ENCODE results near the gene CDK16. TPM values are rescaled to one million over a fixed set of nuclear protein-coding genes. Genes with fewer than 3 reads are reported as not detected.

CDK16 gene
- total RNA-seq, 1 donor from 2014 or later, result 38.6 TPM

DNA sequence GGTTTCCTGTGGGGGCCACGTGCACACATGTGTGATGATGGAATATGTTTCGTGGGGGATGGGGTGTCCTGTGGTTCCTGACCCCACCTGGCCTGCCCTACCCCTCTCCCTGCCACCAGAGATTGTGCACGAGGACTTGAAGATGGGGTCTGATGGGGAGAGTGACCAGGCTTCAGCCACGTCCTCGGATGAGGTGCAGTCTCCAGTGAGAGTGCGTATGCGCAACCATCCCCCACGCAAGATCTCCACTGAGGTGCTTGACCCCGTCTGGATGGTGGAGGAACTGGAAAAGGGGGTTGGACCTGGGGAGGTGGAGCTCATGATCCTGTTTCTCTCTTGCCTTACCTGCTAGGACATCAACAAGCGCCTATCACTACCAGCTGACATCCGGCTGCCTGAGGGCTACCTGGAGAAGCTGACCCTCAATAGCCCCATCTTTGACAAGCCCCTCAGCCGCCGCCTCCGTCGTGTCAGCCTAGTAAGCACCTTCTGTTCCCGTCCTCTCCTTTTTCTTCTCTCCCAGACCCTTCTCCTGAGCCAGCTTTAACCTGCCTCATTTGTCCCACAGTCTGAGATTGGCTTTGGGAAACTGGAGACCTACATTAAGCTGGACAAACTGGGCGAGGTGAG, 5.9 kb downstream of the CDK16 start:
- H3K4me1 ChIP-seq (ENCODE audit: control insufficient read depth in 3 of 3, insufficient read depth in 3 of 3, low read length in 3 of 3), result peaks cover 11 to 17% (median 16%) of the 10 kb centered on the region in 3 donors
- no peak overlapping the region for H3K9ac ChIP-seq (ENCODE audit: low read depth in 1 of 3, low read length in 3 of 3)
- peaks cover 49 to 57% (median 51%) of the 10 kb centered on the region in 3 donors for H3K36me3 ChIP-seq (ENCODE audit: control insufficient read depth in 3 of 3, insufficient read depth in 3 of 3, low read length in 3 of 3)
- no peak overlapping the region for H3K4me3 ChIP-seq (ENCODE audit: low read length in 3 of 3)
- no peaks in the 10 kb centered on the region for H3K27me3 ChIP-seq (ENCODE audit: control insufficient read depth in 3 of 3, insufficient read depth in 3 of 3, low read length in 3 of 3)
- H3K27ac ChIP-seq (ENCODE audit: low read depth, low read length), result no peak overlapping the region
- no peaks in the 10 kb centered on the region for H3K9me3 ChIP-seq (ENCODE audit: control insufficient read depth in 3 of 3, low read length in 3 of 3)

DNA sequence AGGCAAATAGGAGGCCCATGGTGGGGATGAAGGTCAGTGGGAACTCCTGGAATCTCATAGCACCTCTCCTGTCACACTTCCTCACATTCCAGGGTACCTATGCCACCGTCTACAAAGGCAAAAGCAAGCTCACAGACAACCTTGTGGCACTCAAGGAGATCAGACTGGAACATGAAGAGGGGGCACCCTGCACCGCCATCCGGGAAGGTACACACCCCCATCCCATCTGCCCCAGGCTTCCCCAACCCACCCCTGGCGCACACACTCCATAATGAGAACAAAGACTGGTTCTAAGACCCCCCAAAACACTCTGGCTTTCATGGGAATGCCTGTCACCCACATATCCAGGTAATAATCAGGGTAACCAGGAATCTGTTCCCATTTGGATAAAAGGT, 6.4 kb downstream of the CDK16 start:
- Histone ChIP-seq H3K27me3 (ENCODE audit: control insufficient read depth in 3 of 3, insufficient read depth in 3 of 3, low read length in 3 of 3) (no peaks in the 10 kb centered on the region), H3K9me3 (ENCODE audit: control insufficient read depth in 3 of 3, low read length in 3 of 3) (no peaks in the 10 kb centered on the region), H3K9ac (ENCODE audit: low read depth in 1 of 3, low read length in 3 of 3) (no peak overlapping the region), H3K4me3 (ENCODE audit: low read length in 3 of 3) (no peak overlapping the region), H3K36me3 (ENCODE audit: control insufficient read depth in 3 of 3, insufficient read depth in 3 of 3, low read length in 3 of 3) (peaks cover 49 to 57% (median 51%) of the 10 kb centered on the region in 3 donors), H3K27ac (ENCODE audit: low read depth, low read length) (no peak overlapping the region), H3K4me1 (ENCODE audit: control insufficient read depth in 3 of 3, insufficient read depth in 3 of 3, low read length in 3 of 3) (peaks cover 9 to 12% (median 12%) of the 10 kb centered on the region in 3 donors)

DNA sequence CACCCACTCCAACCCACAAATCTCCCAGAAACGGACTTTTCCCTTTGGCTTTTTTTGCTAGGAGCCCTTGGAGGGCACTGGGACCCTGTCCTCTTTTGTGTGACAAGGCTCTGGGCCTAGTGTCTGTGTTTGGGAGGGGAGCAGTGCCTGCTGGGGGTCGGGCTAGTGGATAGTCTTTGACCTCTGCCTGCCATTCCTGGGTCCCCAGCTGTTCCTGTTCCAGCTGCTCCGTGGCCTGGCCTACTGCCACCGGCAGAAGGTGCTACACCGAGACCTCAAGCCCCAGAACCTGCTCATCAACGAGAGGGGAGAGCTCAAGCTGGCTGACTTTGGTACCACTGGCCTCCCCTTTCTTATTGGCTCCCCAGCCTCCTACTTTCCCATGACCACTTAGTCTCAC, 7.6 kb downstream of the CDK16 start:
- H3K9me3 ChIP-seq (ENCODE audit: control insufficient read depth in 3 of 3, low read length in 3 of 3), result no peaks in the 10 kb centered on the region
- H3K36me3 ChIP-seq (ENCODE audit: control insufficient read depth in 3 of 3, insufficient read depth in 3 of 3, low read length in 3 of 3), result peaks cover 49 to 57% (median 51%) of the 10 kb centered on the region in 3 donors
- H3K9ac ChIP-seq (ENCODE audit: low read depth in 1 of 3, low read length in 3 of 3), result no peak overlapping the region
- no peak overlapping the region for H3K27ac ChIP-seq (ENCODE audit: low read depth, low read length)
- peaks cover 0 to under 1% (median 0%) of the 10 kb centered on the region in 3 donors for H3K4me1 ChIP-seq (ENCODE audit: control insufficient read depth in 3 of 3, insufficient read depth in 3 of 3, low read length in 3 of 3)
- H3K27me3 ChIP-seq (ENCODE audit: control insufficient read depth in 3 of 3, insufficient read depth in 3 of 3, low read length in 3 of 3), result no peaks in the 10 kb centered on the region
- no peak overlapping the region for H3K4me3 ChIP-seq (ENCODE audit: low read length in 3 of 3)

DNA sequence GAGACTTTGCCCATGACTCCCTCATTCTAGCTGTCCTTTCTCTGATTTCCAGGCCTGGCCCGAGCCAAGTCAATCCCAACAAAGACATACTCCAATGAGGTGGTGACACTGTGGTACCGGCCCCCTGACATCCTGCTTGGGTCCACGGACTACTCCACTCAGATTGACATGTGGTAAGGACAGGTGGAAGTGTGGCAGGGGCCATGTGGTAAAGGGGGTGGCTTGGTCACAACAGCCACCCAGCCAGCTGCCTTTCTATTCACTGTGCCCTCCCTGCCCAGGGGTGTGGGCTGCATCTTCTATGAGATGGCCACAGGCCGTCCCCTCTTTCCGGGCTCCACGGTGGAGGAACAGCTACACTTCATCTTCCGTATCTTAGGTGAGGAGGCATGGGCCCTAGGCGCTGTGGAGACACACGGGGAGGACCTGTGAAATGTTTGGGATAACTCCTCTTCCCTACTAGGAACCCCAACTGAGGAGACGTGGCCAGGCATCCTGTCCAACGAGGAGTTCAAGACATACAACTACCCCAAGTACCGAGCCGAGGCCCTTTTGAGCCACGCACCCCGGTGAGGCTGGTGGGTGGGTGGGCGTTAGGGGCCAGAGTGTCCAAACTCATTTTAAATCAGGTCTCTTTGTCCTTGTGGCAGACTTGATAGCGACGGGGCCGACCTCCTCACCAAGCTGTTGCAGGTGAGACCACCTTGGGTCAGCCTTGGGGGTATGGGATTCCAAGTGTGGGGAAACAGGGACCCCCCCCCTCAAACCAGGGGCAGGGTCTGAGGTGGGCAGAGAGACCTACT, 8.3 kb downstream of the CDK16 start:
- Histone ChIP-seq H3K36me3 (ENCODE audit: control insufficient read depth in 3 of 3, insufficient read depth in 3 of 3, low read length in 3 of 3) (peaks cover 49 to 57% (median 51%) of the 10 kb centered on the region in 3 donors), H3K4me1 (ENCODE audit: control insufficient read depth in 3 of 3, insufficient read depth in 3 of 3, low read length in 3 of 3) (no peaks in the 10 kb centered on the region), H3K27ac (ENCODE audit: low read depth, low read length) (no peak overlapping the region), H3K27me3 (ENCODE audit: control insufficient read depth in 3 of 3, insufficient read depth in 3 of 3, low read length in 3 of 3) (no peaks in the 10 kb centered on the region), H3K9ac (ENCODE audit: low read depth in 1 of 3, low read length in 3 of 3) (no peak overlapping the region), H3K4me3 (ENCODE audit: low read length in 3 of 3) (no peak overlapping the region), H3K9me3 (ENCODE audit: control insufficient read depth in 3 of 3, low read length in 3 of 3) (no peaks in the 10 kb centered on the region)

DNA sequence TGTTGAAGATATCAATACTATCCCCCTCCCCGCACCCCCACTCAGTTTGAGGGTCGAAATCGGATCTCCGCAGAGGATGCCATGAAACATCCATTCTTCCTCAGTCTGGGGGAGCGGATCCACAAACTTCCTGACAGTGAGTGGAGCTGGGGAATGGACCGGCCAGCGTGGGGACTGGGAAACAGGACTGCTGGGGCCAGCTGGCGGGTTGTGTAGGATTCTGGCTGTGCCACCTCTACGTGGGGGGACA, 8.8 kb downstream of the CDK16 start:
- Histone ChIP-seq H3K36me3 (ENCODE audit: control insufficient read depth in 3 of 3, insufficient read depth in 3 of 3, low read length in 3 of 3) (peaks cover 49 to 57% (median 50%) of the 10 kb centered on the region in 3 donors), H3K27me3 (ENCODE audit: control insufficient read depth in 3 of 3, insufficient read depth in 3 of 3, low read length in 3 of 3) (no peaks in the 10 kb centered on the region), H3K27ac (ENCODE audit: low read depth, low read length) (no peak overlapping the region), H3K4me3 (ENCODE audit: low read length in 3 of 3) (no peak overlapping the region), H3K4me1 (ENCODE audit: control insufficient read depth in 3 of 3, insufficient read depth in 3 of 3, low read length in 3 of 3) (peaks cover 0 to under 1% (median under 1%) of the 10 kb centered on the region in 3 donors), H3K9me3 (ENCODE audit: control insufficient read depth in 3 of 3, low read length in 3 of 3) (no peaks in the 10 kb centered on the region), H3K9ac (ENCODE audit: low read depth in 1 of 3, low read length in 3 of 3) (no peak overlapping the region)

DNA sequence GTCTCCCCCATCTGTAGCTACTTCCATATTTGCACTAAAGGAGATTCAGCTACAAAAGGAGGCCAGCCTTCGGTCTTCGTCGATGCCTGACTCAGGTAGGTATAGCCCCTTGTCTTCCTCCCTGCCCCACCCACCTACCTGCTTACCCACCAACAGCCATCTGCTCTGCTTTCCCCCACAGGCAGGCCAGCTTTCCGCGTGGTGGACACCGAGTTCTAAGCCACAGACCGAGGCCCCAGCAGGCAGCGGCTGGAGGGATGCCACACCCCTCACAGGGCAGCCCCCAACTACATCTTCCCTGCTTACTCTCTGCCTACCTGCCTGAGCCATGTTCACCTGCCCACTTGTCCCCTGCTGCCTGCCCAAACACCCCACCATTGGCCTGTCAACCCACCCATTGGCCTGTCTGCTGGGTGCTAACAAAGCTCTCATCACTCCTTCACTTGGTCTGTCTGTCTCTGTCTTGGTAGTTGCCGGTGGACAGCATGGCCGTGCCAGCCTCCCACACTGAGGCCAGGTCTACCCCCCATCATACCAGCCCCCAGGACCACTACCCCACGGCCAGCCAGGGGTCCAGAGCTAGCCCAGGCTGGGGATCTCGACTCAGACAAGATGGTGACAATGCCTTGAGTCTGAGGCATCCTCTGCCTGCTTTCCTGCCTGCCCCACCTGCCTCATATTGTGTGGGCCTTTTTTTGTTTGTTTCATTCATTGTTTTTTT, 10.2 kb downstream of the CDK16 start:
- Histone ChIP-seq H3K36me3 (ENCODE audit: control insufficient read depth in 3 of 3, insufficient read depth in 3 of 3, low read length in 3 of 3) (peaks cover 41 to 49% (median 46%) of the 10 kb centered on the region in 3 donors), H3K27ac (ENCODE audit: low read depth, low read length) (no peak overlapping the region), H3K4me3 (ENCODE audit: low read length in 3 of 3) (no peak overlapping the region), H3K9ac (ENCODE audit: low read depth in 1 of 3, low read length in 3 of 3) (no peak overlapping the region), H3K9me3 (ENCODE audit: control insufficient read depth in 3 of 3, low read length in 3 of 3) (no peaks in the 10 kb centered on the region), H3K27me3 (ENCODE audit: control insufficient read depth in 3 of 3, insufficient read depth in 3 of 3, low read length in 3 of 3) (no peaks in the 10 kb centered on the region), H3K4me1 (ENCODE audit: control insufficient read depth in 3 of 3, insufficient read depth in 3 of 3, low read length in 3 of 3) (peaks cover 0 to 8% (median 3%) of the 10 kb centered on the region in 3 donors)

DNA sequence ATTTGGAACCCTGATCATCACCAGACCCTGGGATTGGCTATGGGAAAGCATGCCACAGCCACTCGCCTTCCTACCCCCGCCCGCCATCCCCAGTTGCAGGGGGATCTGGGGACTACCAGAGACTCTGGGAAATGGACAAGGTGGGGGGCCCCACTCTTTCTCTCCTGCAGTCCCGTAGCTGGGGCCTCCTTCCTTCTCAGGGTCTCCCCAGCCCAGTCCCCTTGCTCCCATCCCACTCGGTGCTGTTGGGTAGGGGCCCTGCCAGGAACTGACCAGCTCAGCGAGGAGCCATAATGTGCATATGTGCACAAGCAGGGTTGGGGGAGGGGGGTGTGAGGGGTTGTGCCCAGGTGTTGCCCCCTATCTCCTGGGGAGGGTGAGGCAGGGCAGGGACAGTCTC, 10.9 kb downstream of the CDK16 start:
- H3K36me3 ChIP-seq (ENCODE audit: control insufficient read depth in 3 of 3, insufficient read depth in 3 of 3, low read length in 3 of 3), result peaks cover 34 to 42% (median 41%) of the 10 kb centered on the region in 3 donors

DNA sequence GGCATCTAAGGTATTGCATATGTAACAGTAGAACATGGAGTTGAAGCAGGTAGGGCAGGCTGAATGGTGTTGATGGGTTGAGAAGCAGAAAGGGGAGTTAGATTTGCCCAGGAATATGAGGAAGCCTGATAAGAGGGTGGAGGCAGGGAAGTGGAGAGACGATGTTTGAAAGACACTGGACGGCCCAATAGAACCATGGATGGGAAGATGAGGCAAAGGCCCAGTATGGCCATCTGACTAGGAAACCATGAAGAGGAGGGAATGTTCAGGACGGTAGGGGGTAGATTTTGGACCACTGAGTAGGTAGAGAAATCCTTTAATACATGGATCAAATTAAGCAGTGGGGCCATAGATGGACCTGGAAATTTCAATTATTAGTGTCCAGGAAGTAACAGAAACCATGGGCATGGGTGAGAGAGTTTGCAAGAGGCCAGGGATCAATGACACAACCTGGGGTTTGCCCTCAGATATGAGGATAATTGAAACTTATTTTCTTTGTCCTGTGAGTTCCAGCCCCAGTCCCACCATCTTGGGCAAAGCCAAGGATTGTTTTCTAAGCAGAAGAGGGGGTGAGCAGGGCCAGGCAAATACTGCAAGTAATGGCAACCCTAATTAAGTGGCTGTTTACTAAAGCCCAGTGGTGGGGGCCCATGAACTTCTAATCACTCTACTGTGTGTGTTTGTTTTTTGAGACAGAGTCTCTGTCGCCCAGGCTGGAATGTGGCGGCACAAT, 11.8 kb downstream of the CDK16 start:
- Histone ChIP-seq H3K9ac (ENCODE audit: low read depth in 1 of 3, low read length in 3 of 3) (no peak overlapping the region), H3K4me3 (ENCODE audit: low read length in 3 of 3) (no peak overlapping the region), H3K36me3 (ENCODE audit: control insufficient read depth in 3 of 3, insufficient read depth in 3 of 3, low read length in 3 of 3) (peaks cover 25 to 33% (median 32%) of the 10 kb centered on the region in 3 donors), H3K27me3 (ENCODE audit: control insufficient read depth in 3 of 3, insufficient read depth in 3 of 3, low read length in 3 of 3) (no peaks in the 10 kb centered on the region), H3K4me1 (ENCODE audit: control insufficient read depth in 3 of 3, insufficient read depth in 3 of 3, low read length in 3 of 3) (peaks cover 0 to 8% (median 3%) of the 10 kb centered on the region in 3 donors), H3K27ac (ENCODE audit: low read depth, low read length) (no peak overlapping the region), H3K9me3 (ENCODE audit: control insufficient read depth in 3 of 3, low read length in 3 of 3) (no peaks in the 10 kb centered on the region)

More for the DNA sequence above, 10.9 kb downstream of the CDK16 start:
- H3K4me1 ChIP-seq (ENCODE audit: control insufficient read depth in 3 of 3, insufficient read depth in 3 of 3, low read length in 3 of 3), result peaks cover 0 to 8% (median 3%) of the 10 kb centered on the region in 3 donors
- no peak overlapping the region for H3K4me3 ChIP-seq (ENCODE audit: low read length in 3 of 3)
- H3K9me3 ChIP-seq (ENCODE audit: control insufficient read depth in 3 of 3, low read length in 3 of 3), result no peaks in the 10 kb centered on the region
- H3K27ac ChIP-seq (ENCODE audit: low read depth, low read length), result no peak overlapping the region
- H3K27me3 ChIP-seq (ENCODE audit: control insufficient read depth in 3 of 3, insufficient read depth in 3 of 3, low read length in 3 of 3), result no peaks in the 10 kb centered on the region
- H3K9ac ChIP-seq (ENCODE audit: low read depth in 1 of 3, low read length in 3 of 3), result no peak overlapping the region

DNA sequence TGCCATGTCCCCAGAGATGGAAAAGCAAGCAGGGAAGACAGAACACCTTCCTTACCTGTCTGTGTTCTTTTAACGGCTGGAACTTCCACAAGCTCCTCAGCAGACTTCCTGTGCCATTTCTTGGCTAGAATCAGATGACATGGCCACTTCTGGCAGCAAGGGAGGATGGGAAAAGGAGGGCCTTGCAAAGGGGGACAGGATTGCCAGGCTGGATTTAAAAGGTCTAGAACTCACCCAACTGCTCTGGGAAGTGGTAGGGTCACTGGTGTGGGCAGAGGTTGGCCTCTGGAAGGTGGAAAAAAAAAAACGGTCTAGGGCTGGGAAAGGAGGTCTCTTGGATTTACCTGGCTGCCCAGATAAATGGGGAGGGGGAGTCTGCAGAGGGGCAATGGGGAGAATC, 12.7 kb downstream of the CDK16 start:
- no peak overlapping the region for H3K27ac ChIP-seq (ENCODE audit: low read depth, low read length)
- no peaks in the 10 kb centered on the region for H3K27me3 ChIP-seq (ENCODE audit: control insufficient read depth in 3 of 3, insufficient read depth in 3 of 3, low read length in 3 of 3)
- H3K4me1 ChIP-seq (ENCODE audit: control insufficient read depth in 3 of 3, insufficient read depth in 3 of 3, low read length in 3 of 3), result peaks cover 0 to 8% (median 3%) of the 10 kb centered on the region in 3 donors
- H3K9ac ChIP-seq (ENCODE audit: low read depth in 1 of 3, low read length in 3 of 3), result no peak overlapping the region
- no peaks in the 10 kb centered on the region for H3K9me3 ChIP-seq (ENCODE audit: control insufficient read depth in 3 of 3, low read length in 3 of 3)
- peaks cover 17 to 24% (median 23%) of the 10 kb centered on the region in 3 donors for H3K36me3 ChIP-seq (ENCODE audit: control insufficient read depth in 3 of 3, insufficient read depth in 3 of 3, low read length in 3 of 3)
- H3K4me3 ChIP-seq (ENCODE audit: low read length in 3 of 3), result no peak overlapping the region
